DND-41 (cell line): Measurements from ENCODE around the gene HOXD10.
A peak's percentile ranks its signal among the peaks of the same experiment; 100 is the strongest.

ENCODE experiments used
- ATAC-seq: fragments of 200-7000 bp; cut with Tn5 transposase; 3 replicates; pipeline ENCODE4 v1.9.1; 2021; ENCODE audit warnings: low read depth; ENCODE audit not compliant: insufficient read depth
- DNase-seq: peaks from one replicate; pipeline ENCODE4 v3.0.0-alpha.2; 2020
- H2AFZ ChIP-seq: 2 replicates; pipeline ENCODE4 v1.6.0; 2012; ENCODE audit warnings: low read depth, low read length
- H3K27ac ChIP-seq: 2 replicates; pipeline ENCODE4 v1.5.1; 2012; ENCODE audit warnings: low read length, inconsistent platforms
- H3K27me3 ChIP-seq: fragments of 200-600 bp; sonication (generic); 2 replicates; pipeline ENCODE4 v1.6.0; 2012; ENCODE audit warnings: low read length, mild to moderate bottlenecking, inconsistent platforms; ENCODE audit not compliant: insufficient read depth, poor library complexity
- H3K36me3 ChIP-seq: 2 replicates; pipeline ENCODE4 v1.5.1; 2012; ENCODE audit warnings: low read length, inconsistent platforms; ENCODE audit not compliant: insufficient read depth
- H3K4me1 ChIP-seq: 2 replicates; pipeline ENCODE4 v1.5.1; 2012; ENCODE audit warnings: mild to moderate bottlenecking, low read length; ENCODE audit not compliant: insufficient read depth
- H3K4me2 ChIP-seq: 2 replicates; pipeline ENCODE4 v1.6.0; 2012; ENCODE audit warnings: mild to moderate bottlenecking, moderate library complexity, low read length, inconsistent platforms; ENCODE audit not compliant: insufficient read depth
- H3K4me3 ChIP-seq, 2 experiments: fragments of 200-600 bp in 1 of 2; shearing (Covaris generic) in 1 of 2; 2 replicates each; pipeline ENCODE4 v1.5.1; 2012 to 2016; ENCODE audit warnings: inconsistent platforms in 2 of 2, low read length in 2 of 2, mild to moderate bottlenecking in 2 of 2, low read depth in 1 of 2, moderate library complexity in 1 of 2
- H3K79me2 ChIP-seq: 2 replicates; pipeline ENCODE4 v1.6.0; 2012; ENCODE audit warnings: low read length, inconsistent platforms; ENCODE audit not compliant: insufficient read depth
- H3K9ac ChIP-seq: 2 replicates; pipeline ENCODE4 v1.6.0; 2012; ENCODE audit warnings: low read depth, mild to moderate bottlenecking, inconsistent platforms, low read length, moderate library complexity
- H3K9me3 ChIP-seq: 2 replicates; pipeline ENCODE4 v1.5.1; 2012; ENCODE audit warnings: low read length, moderate library complexity, mild to moderate bottlenecking, inconsistent platforms; ENCODE audit not compliant: insufficient read depth, severe bottlenecking
- H4K20me1 ChIP-seq: 2 replicates; pipeline ENCODE4 v1.6.0; 2012; ENCODE audit warnings: low read length; ENCODE audit not compliant: insufficient read depth
- EZH2 ChIP-seq: IDR thresholded peaks from 3 replicates; pipeline ENCODE4 v1.6.1; 2012; ENCODE audit warnings: borderline replicate concordance, low read depth, mild to moderate bottlenecking, moderate library complexity, low read length, inconsistent platforms; ENCODE audit not compliant: severe bottlenecking
- TF ChIP-seq, protein P1 (sequence below): IDR thresholded peaks from 2 replicates; pipeline ENCODE4 v1.5.1; 2012; ENCODE audit warnings: borderline replicate concordance, low read length, moderate library complexity, mild to moderate bottlenecking; ENCODE audit not compliant: poor library complexity, severe bottlenecking; ENCODE audit errors: extremely low read depth

The HOXD10 gene

GRCh38 chr2:176095421-176095820 lies 21.2 kb upstream of the HOXD10 start:
- H4K20me1 ChIP-seq = no peaks in the 10 kb centered on the region
- DNase-seq = no peak
- H3K27me3 ChIP-seq = no peaks in the 10 kb centered on the region
- H3K4me1 ChIP-seq = peaks cover 44% of the 10 kb centered on the region
- H3K4me3 ChIP-seq = peak overlapping the region in 1 of 2 experiments; percentile 57; a peak in 2 of 4 replicates
- peak overlapping the region; percentile 89 for H3K9ac ChIP-seq
- H3K79me2 ChIP-seq = peaks cover 26% of the 10 kb centered on the region
- TF ChIP-seq EZH2 = no peak
- TF ChIP-seq, protein P1, sequence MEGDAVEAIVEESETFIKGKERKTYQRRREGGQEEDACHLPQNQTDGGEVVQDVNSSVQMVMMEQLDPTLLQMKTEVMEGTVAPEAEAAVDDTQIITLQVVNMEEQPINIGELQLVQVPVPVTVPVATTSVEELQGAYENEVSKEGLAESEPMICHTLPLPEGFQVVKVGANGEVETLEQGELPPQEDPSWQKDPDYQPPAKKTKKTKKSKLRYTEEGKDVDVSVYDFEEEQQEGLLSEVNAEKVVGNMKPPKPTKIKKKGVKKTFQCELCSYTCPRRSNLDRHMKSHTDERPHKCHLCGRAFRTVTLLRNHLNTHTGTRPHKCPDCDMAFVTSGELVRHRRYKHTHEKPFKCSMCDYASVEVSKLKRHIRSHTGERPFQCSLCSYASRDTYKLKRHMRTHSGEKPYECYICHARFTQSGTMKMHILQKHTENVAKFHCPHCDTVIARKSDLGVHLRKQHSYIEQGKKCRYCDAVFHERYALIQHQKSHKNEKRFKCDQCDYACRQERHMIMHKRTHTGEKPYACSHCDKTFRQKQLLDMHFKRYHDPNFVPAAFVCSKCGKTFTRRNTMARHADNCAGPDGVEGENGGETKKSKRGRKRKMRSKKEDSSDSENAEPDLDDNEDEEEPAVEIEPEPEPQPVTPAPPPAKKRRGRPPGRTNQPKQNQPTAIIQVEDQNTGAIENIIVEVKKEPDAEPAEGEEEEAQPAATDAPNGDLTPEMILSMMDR = no peak
- no peaks in the 10 kb centered on the region for H3K9me3 ChIP-seq
- H2AFZ ChIP-seq = peak overlapping the region; percentile 90
- H3K27ac ChIP-seq = peak overlapping the region; percentile 92
- H3K36me3 ChIP-seq = no peaks in the 10 kb centered on the region
- no peak for ATAC-seq
- peak overlapping the region; percentile 74 for H3K4me2 ChIP-seq

DNA sequence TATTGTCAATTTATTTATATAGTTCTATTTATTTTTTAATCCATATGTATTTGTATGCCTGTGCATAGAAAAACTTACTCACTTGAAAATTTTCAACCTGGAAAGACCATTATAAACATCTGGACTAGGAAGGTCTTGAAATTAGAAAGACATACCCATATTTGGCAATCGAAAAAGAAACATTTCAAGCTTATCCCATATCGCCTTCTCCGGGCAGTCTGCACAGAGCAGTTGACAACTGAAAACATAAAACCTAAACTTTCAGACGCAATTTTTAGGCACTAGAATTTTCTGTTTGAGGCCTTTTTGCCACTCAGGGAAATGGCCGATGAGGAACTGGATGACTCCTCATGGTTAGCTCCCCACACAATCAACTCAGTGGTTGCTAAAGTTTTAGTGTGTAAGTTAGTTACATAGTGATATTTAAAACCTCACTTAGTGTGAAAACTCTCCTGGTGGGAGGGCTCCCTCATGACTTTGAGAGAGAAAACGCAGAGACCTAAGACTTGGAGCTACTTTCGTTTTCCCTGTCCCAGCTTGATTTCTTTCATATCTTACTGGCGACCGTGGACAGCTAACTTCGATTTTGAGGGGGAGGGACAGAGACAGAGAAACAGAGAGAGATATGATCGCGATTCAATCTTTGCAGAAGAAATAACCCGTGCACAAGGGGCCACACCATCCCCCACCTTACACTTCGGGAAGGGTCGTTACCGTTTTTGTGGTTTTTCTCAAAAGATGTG lies 20.2 kb upstream of the HOXD10 start:
- H3K4me3 ChIP-seq = peak overlapping the region; percentile 17 to 57
- no peaks in the 10 kb centered on the region for H4K20me1 ChIP-seq
- H3K27ac ChIP-seq = peak overlapping the region; percentile 92
- DNase-seq (peak; percentile 71), ATAC-seq (peak; percentile 47)
- peak overlapping the region; percentile 89 for H3K9ac ChIP-seq
- H3K4me2 ChIP-seq = peak overlapping the region; percentile 74
- no peaks in the 10 kb centered on the region for H3K9me3 ChIP-seq
- no peak for TF ChIP-seq EZH2
- TF ChIP-seq, protein P1 = peak; percentile 22
- H3K36me3 ChIP-seq = no peaks in the 10 kb centered on the region
- H2AFZ ChIP-seq = peak overlapping the region; percentile 90
- H3K79me2 ChIP-seq = peaks cover 26% of the 10 kb centered on the region
- no peaks in the 10 kb centered on the region for H3K27me3 ChIP-seq
- peaks cover 44% of the 10 kb centered on the region for H3K4me1 ChIP-seq

DNA sequence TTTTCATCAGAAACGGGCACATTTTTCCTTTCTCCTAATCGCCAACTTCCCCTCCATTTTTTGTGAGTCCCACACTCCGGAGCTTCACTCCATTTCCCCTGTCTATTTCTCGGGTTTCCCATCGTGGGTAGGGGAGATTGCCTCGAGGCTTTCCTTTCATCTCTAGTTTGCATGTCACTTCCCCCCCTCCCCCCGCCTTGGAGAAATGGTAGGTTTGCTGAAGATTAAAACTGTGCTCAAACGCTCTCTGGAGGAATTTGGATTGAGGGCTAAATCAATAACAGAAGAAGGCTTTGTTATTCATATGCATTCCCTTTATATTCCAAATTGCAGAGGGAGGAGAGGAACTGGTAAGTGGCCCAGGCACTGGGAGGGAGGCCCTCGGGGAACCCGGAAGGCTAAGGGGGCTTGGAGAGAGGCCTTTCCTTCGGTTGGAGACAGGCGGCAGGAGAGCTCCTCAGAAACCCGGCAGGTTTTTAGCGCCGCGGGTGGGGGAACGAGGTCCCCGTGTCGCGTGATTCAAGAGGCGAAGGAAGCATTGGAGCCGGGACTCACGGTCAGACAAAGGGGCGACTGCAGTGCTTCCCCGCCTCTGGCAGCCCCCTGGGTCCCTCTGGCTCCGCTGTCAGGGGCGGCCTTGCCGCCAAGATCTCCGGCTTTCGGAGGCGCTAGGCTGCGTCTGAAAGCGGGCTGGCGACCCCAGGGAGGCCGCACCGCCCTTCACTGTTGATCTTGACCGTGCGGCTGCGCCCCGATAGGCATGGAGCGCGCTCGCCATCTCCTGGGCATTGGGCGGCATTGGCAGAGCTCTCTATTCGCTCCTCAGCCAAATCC lies 19.4 kb upstream of the HOXD10 start:
- Histone ChIP-seq H3K27ac (peak overlapping the region; percentile 92), H3K27me3 (no peaks in the 10 kb centered on the region), H4K20me1 (no peaks in the 10 kb centered on the region), H3K36me3 (no peaks in the 10 kb centered on the region), H3K4me3 (peak overlapping the region; percentile 17 to 57), H3K4me1 (peaks cover 44% of the 10 kb centered on the region), H3K9ac (peak overlapping the region; percentile 89), H3K4me2 (peak overlapping the region; percentile 74), H3K79me2 (peaks cover 26% of the 10 kb centered on the region), H2AFZ (peak overlapping the region; percentile 90), H3K9me3 (no peaks in the 10 kb centered on the region)
- peak; percentile 82 for ATAC-seq
- peak; percentile 86 for DNase-seq
- no peak for TF ChIP-seq EZH2
- TF ChIP-seq, protein P1 = peak; percentile 91
